HG03095 (cell line): Measurements from ENCODE around the gene RAB24.

Experiments used
- ATAC-seq: cut with Tn5 transposase; IDR thresholded peaks from one replicate; pipeline ENCODE4 v1.9.1; 2021; ENCODE audit warnings: moderate library complexity; ENCODE audit not compliant: unreplicated experiment

Gene RAB24

DNA sequence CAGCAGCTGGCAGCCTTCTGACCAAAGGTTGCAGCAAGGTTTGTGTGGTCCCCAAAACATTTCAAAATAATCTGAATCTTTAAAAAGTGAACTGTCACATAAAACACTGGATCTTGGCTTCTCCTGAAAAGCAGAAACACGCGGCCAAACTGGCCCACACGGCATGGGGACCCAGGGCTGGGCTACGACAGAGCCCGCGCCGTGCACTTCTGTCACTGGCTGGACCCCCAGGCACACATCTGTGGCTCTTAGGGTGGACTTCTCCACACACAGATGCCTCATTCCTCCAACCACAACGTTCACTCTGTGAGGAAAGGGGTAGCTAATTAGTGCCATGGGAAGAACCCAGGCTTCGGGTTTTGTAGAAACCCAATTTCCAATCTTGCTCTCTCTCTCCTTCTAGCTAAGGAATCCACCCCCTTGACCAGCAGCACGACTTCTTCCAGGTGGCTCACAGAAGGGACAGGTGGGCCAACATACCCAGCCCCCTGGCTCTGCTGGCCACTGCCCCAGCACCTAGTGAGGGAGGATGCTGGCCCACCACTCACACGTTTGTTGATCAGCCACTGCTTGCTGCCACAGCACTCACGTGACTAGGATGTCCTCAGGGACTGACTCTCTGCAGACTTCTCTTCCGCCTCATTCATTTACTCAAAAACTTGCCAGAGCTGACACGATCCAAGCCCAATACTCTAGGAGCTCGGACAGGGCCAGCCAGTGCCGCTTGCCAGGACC lies 30.1 kb upstream of the RAB24 start:
- ATAC-seq, result no peak

DNA sequence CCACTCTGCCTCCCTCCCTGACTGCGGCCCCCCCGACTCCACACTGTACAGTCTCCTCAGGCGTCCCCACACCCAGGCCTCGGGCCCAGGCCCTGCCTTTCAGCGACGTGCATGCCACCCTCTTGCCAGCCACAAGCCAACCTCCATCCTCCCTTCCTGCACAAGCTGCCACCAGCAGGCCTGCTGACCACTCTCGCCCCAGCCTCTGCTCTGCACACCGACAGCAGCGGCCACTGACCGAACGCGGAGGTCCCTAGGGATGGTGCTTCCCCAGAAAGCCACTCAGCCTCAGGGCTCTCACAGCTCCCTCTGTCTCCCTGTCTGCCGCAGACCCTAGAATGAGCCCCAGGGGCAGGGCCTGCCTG lies 29.4 kb upstream of the RAB24 start:
- no peak for ATAC-seq

DNA sequence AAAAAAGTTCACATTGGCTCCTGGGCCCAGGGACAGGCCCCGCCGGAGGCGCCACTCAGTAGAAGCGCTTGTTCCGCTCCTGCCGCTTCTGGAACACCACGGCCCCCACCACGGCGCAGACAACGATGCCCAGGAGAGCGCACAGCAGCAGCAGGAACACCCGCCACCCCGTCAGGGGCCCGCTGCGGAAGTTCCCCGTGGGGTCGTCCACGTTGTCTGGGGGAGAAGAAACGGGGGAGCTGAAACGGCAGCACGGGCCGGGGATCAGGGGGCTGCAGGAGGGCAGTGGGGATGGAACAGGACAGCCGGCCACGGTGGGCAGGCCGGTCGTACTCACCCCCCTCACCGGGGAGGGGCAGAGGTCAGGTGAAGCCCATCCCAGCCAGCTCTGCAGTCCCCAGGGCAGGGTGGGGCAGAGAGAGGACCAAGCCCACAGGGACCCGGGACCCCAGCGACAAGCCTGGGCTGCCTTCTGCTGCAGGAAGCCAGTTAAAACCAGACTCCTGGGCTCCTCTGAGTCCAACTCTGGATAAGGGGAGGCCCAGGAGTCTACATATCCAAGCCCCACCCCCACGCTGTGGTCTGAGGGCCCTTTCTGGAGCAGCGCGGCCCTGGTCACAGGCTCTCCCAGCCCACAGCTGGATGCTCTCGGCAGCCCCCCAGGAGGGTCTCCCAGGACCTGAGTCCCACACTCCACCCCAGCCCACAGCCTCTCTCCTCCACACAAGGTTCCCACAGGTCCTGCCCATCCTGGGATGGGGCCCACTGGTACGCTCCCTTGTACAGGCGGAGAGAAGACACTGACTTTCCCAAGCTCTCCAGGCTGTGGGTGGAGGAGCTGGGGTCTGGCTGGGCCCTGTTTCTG lies 28.7 kb upstream of the RAB24 start:
- ATAC-seq, result no peak

DNA sequence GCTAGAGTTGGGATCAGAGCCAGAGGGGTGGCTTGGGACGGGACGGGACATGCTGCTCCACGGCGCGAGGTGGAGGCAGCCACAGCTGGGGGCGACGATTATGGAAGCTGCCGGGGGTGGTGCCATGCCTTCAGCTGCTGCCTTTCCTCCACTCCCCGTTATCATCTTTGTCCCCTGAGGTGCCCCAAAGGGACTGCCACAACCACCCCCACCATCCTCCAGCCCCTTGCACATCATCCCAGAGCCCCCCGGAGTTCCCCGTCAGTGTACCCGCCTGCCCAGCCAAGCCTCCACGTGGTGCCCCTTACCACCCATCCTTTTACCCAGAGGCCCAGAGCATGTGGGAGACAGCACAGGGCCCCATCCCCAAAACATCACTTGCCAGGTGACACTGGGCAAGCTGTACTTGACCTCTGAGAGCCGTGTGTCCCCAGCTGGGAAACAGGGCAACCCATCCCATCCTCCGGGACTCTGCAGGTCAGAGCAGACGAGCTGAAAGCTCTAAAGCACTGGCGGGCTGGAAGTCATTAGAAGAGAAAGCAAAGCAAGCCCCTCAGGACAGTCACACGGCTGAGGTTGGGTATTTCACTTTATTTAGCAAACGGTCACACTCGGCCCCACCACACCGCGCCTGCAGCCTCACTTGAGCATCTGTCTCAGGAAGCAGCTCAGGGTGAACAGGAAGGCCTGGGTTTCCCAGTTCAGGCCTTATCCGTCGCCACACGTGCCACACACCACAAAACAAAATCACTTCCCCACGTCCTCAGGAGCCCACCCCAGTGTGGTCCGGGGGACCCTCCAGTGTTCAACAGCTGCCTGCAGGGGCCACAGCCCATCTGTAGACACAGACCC lies 27.7 kb upstream of the RAB24 start:
- ATAC-seq, result no peak

DNA sequence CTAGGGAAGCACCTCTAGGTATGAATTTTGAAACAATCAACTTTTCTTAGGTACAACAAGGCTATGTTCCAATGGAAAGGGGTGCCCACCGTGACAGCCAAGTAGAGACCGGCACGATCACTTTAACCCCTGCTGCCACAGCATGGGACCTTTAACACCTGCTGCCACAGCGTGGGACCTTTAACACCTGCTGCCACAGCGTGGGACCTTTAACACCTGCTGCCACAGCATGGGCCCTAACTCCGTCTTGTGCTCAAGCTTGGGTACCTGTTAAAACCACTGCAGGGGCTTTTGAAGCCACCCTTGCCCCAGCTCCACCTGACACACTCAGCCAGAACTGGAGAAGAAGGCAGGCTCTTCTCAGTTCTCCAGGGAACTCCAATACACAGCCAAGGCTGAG lies 26.4 kb upstream of the RAB24 start:
- no peak for ATAC-seq

DNA sequence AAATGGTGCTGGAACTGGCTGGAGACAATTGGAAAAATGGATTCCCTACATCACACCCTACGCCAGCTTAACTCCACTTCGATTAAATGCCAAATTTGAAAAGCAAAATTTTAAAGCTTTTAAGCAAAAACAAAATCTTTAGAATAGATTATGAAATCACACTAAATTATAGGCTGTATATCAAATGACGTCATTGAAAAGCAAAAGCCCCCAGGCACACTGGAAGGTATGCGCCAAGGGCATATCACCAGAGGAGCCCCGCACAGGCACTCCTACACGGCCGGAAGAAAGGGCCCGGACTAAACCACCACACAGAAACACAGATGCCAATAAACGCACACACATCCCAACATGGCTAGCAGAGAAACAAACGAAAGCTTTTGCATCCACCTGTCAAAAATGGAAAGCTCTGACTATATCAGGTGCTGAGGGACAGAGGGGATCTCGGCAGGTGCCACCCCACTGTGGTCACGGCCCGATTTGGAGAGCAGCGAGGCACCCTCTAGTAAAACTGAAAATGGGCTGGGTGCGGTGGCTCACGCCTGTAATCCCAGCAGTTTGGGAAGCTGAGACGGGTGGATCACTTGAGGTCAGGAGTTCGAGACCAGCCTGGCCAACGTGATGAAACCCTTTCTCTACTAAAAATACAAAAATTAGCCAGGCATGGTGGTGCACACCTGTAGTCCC lies 25.2 kb upstream of the RAB24 start:
- no peak for ATAC-seq

DNA sequence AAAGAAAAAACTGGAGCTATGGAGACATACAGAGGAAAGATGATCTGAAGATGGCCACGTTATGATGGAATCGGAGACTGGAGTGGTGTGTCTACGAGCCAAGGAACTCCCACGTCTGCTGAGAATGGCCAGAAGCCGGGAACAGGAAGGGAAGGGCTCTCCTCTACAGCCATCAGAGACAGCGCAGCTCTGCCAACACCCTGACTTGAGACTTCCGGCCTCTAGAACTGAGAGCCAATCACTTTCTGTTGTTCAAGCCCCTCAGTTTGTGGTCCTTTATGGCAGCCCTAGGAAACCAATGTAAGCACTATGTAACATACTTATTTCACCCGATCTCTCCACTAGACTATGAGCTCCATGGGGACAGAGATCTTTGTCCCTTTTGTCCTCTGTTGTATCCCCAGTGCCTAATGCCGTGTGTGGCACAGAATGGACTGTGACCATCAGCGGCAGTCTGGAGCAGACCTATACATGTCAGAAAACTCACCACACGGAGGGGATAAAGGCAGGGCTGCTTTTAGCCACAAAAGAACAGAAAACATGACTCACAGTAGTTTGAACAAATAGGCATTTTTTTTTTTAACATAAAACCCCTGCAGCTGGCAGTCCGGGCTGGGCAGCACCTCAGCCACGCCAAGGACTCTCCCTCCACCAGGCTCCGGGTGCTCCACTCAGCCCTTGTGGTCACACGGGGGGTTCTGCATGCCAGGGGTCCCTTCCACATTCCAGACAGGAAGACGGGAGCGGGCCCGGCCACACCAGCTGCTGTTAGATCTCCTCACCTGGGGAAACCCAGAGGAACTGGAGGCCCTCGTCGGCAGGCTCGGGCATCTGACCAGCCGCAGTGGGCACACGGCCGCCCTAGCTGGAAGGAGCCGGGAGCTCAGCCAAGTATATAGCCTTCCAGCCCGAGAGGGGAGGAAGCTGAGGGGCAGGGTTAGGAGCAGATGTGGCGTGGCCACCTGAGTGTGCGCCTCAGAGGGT lies 24.3 kb upstream of the RAB24 start:
- no peak for ATAC-seq

DNA sequence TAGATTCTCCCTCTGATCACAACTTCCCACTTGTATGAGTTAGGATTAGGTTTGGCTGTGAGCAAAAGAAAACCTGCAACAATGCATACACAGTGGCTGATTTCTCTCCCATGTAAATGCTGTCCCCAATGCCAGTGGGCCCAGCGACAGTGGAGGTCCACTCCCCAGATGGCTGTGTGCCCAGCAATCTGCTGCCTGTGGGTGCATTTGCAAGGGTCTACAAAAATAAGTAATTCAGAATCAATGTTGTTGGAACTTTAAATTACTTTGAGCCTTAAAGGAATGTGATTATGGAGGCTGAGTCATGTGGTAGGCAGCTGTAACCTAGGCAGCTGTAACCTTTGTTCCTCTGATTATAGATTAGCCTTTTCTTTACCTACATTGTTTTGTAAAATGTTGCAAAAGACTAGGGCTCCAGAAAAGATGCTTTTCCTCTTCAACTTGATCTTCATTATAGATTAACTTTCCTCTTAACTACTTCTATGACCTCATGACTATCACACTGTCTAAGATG lies 22.4 kb upstream of the RAB24 start:
- no peak for ATAC-seq

DNA sequence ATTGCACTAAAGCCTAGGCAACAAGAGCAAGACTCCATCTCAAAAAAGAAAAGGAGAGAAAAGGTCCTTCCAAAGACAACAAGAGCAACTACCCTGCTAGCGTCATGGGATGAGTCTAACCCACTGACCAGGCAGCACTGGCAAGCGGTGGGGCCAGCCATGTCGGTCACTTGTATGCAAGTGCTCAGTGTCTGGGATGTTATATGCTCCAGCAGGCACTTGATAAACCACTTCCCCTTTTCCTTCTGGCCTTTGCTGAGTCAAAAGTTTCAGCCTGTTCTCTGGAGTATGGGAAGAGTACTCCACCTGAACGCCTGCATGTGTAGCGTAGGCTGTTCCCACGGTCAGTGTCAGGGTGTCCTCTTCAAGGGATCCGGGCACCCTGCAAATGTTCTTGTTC lies 17.4 kb upstream of the RAB24 start:
- ATAC-seq, result no peak

DNA sequence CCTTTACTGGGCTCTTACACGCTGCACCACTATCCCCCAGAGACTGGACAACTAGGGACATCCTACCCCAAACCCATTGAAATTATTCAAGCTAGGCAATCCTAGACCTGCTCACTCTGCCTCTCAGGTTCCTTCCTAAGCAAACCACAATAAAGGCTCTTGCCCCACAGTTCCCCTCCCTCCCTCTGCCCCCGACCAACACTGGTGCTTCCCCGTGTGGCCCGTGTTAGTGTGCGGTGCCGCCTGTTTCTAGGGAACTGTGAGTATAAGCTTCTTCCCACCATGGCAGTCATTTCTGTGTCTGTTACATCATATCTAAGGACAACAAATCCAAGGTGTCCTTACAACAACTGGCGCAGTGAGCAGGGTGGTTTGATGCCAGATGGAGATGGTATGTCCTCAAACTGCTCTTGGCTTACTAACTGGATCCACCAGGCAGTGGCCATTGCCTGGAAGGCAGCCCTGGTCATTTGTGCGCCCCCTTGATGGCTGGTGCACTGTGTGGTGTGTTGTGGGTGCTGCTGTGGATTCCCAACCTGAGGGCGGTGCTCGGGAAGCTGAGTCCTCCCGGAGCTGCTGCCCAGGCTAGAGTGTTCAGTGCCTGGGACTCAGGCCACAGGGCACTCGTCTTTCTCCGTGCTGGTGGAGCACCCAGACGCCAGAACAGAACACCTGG lies 16.5 kb upstream of the RAB24 start:
- no peak for ATAC-seq

DNA sequence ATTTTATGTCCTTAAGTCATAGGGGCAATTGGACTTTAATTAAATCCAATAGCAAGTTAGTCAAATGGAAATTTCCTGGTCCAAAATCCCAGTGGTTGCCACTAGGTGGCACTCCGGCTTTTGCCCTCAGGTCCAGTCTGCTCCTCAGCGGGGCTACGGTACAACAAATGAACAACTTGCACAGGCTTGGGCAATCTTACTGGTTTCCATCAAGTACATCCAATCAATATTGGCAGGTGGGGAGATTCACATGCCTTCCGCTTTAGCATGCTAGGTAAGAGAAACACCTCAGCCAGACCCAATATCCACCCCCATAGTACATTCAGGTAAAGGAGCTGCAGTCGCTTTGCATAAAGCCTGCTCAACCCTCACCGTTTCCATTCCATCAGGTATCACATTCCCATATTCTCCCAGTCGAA lies 14.4 kb upstream of the RAB24 start:
- no peak for ATAC-seq

DNA sequence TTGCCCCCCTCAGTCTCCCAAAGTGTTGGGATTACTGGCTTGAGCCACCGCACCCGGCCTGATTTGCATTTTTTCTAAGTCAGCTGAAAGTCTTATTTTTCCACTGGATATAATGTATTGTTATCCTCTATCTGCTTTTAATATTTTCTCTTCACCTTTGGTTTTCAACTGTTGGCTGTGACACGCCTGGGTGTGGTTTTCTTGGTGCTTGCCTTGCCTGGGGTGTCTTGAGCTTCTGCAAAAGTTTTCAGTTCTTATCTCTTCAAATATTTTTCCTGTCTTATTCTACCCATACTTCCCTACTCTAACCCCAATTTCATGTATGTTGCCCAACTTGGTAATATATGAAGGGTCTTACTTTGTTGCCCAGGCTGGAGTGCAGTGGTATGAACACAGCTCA lies 12.5 kb upstream of the RAB24 start:
- no peak for ATAC-seq

DNA sequence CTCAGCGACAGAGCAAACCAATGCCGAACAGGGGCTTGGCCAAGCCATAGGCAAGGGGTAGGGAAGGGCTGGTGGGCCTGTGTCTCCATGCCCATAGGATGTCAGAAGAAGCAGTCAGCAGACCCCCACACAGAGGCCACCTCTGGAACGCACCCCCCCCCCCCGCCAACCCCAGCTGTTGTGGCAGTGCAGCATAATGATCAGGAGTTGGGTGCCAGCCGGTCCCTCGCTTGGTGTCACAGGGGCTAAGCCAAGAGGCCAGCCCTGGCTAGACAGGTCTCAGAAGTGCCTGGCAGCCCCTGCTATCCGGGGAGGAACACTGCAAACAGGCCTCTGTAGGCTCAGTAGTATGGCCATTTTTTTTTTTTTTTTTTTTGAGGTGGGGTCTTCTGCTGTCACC lies 11.9 kb upstream of the RAB24 start:
- no peak for ATAC-seq

DNA sequence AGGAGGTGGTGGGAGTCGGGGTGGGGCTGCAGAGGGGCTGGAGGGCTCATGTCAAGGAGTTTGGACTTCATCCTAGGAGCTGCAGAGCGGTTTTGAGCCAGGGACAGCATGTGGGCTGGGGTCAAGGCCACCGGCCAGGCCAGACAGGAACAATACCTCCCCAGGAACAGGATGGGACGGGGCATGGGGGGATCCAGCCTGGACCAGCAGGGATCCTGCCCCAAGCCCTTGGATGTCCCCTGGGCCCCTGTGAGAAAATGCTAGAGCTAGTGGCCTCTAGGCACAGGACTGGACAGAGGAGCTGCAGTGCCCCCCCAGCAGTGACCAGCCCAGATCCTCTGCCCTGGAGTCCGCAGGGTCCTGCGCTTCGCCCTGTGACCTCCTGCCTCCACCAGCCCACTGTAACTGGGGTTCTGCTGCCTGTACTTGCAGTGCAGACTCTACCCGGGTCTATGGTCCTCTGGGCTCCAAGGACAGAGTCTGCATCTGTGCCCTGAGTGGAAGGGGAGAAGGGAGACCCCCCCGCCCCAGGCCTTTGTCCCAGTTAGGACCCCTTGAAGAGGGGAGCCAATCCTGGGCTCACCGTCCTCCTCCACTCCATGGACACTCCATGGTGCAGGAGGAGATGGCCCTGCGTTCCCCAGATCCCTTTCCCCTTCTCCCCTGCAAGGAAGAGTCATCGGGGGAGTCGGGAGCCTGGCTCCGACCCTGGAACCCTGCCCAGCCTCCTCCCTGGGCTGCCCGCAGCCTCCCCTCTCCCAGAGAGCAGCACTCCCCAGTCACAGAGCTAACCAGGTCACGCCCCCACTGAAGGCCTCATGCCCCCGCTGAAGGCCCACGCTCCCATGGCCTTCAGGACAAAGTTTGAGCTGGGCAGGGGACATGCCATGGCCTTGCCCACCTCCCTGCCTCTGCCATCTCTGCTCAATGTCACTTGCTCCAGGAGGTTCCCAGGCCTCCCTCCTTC lies 11.1 kb upstream of the RAB24 start:
- ATAC-seq, result no peak

DNA sequence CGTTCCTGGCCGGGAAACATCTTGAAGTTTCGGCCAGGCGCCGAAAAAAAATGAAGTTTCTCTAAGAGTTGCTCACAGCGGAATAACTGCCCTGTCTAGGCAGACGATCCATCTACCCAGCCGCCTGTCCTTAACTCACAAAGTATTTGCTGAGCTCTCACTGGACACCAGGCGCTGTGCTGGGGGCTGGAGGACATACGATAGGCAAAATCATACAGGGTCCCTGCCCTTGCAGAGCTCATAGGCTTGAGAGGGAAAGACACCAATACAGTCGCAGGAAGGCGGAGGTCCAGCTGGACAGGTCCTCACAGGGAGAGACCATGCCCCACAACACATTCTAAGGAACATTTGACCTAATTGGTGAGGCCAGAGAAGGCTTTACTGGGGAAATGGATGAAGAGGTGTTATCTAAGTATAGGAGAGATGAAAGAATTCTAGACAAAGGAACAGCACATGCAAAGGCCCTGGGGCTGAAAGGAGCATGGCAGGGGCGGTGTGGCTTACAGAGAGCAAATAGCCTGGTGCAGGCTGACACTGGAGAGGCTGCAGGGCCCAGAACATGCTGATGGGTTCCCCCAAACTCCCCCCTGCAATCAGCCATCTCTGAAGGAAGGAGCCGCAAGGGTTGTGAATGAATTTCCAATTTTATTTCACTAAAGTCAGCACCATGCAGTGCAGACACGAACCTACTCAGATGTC lies 10.2 kb upstream of the RAB24 start:
- ATAC-seq, result no peak

DNA sequence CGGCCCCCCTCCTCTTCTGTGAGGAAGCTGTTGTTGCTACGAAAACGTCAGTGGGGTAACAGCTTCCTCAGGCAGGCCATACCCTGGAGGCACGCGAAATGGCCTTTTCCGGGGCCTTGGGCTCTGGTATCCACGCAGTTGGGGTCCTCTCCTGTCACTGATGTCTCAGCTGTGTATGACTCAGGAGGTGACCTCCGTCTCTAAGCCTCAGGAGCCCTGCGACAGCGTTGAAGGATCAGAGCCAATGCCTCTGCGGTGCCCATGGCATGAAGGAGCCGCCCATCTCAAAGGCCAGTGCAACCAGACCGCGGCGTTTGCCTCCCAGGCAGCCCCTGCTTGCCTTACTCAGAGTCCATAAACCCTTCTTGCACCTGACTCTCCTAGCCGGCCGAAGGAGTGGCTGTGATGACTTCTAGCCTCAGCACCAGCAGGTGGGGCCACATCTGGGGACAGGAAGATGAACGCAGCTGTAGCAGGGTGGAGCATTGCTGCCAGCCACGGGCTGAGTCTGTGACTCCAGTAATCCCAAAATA lies 9.2 kb upstream of the RAB24 start:
- ATAC-seq, result peak; percentile 2
